ENCODE measurements around the gene PCDHGA3. TPM values are rescaled to one million over a fixed set of nuclear protein-coding genes. Genes with fewer than 3 reads are reported as not detected.

Gene PCDHGA3
- total and polyA plus RNA-seq, 2 experiments from 2014 or later: 0.63 to 0.90 TPM

DNA sequence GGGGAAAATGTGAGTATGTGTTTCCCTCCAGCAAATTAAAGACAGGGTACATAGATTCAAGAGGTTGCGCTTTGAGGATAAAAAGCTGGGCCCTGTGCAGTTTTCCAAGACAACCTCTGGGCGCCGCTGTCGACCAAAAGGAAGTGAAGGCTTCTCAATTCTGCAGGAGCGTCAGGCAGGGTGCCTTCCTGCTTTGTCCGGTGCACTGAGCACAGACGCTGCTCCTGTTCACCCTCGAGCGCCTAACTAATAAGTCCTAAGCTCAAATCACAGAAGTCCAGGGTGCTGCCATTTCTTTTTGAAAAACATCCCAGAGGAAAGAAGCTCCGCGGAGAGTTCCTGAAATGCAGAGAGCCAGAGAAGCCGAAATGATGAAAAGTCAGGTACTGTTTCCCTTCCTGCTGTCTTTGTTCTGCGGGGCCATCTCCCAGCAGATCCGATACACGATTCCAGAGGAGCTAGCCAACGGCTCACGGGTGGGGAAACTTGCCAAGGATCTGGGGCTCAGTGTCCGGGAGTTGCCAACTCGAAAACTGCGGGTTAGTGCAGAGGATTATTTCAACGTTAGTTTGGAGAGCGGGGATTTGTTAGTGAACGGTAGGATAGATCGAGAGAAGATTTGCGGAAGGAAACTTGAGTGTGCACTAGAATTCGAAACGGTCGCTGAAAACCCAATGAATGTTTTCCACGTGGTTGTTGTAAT, 6.4 kb downstream of the PCDHGA3 start, which contains the start of gene PCDHGB1 (continued):
- TF ChIP-seq, protein P1, sequence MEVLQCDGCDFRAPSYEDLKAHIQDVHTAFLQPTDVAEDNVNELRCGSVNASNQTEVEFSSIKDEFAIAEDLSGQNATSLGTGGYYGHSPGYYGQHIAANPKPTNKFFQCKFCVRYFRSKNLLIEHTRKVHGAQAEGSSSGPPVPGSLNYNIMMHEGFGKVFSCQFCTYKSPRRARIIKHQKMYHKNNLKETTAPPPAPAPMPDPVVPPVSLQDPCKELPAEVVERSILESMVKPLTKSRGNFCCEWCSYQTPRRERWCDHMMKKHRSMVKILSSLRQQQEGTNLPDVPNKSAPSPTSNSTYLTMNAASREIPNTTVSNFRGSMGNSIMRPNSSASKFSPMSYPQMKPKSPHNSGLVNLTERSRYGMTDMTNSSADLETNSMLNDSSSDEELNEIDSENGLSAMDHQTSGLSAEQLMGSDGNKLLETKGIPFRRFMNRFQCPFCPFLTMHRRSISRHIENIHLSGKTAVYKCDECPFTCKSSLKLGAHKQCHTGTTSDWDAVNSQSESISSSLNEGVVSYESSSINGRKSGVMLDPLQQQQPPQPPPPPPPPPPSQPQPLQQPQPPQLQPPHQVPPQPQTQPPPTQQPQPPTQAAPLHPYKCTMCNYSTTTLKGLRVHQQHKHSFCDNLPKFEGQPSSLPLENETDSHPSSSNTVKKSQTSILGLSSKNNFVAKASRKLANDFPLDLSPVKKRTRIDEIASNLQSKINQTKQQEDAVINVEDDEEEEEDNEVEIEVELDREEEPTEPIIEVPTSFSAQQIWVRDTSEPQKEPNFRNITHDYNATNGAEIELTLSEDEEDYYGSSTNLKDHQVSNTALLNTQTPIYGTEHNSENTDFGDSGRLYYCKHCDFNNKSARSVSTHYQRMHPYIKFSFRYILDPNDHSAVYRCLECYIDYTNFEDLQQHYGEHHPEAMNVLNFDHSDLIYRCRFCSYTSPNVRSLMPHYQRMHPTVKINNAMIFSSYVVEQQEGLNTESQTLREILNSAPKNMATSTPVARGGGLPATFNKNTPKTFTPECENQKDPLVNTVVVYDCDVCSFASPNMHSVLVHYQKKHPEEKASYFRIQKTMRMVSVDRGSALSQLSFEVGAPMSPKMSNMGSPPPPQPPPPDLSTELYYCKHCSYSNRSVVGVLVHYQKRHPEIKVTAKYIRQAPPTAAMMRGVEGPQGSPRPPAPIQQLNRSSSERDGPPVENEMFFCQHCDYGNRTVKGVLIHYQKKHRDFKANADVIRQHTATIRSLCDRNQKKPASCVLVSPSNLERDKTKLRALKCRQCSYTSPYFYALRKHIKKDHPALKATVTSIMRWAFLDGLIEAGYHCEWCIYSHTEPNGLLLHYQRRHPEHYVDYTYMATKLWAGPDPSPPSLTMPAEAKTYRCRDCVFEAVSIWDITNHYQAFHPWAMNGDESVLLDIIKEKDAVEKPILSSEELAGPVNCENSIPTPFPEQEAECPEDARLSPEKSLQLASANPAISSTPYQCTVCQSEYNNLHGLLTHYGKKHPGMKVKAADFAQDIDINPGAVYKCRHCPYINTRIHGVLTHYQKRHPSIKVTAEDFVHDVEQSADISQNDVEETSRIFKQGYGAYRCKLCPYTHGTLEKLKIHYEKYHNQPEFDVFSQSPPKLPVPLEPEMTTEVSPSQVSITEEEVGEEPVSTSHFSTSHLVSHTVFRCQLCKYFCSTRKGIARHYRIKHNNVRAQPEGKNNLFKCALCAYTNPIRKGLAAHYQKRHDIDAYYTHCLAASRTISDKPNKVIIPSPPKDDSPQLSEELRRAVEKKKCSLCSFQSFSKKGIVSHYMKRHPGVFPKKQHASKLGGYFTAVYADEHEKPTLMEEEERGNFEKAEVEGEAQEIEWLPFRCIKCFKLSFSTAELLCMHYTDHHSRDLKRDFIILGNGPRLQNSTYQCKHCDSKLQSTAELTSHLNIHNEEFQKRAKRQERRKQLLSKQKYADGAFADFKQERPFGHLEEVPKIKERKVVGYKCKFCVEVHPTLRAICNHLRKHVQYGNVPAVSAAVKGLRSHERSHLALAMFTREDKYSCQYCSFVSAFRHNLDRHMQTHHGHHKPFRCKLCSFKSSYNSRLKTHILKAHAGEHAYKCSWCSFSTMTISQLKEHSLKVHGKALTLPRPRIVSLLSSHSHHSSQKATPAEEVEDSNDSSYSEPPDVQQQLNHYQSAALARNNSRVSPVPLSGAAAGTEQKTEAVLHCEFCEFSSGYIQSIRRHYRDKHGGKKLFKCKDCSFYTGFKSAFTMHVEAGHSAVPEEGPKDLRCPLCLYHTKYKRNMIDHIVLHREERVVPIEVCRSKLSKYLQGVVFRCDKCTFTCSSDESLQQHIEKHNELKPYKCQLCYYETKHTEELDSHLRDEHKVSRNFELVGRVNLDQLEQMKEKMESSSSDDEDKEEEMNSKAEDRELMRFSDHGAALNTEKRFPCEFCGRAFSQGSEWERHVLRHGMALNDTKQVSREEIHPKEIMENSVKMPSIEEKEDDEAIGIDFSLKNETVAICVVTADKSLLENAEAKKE (CRISPR knock-in tag; IDR thresholded peaks at IDR 0.05): no peak
- TF ChIP-seq EZH2phosphoT487 (IDR thresholded peaks at IDR 0.05; ENCODE audit: unreplicated experiment): no peak
- TF ChIP-seq, protein P2, sequence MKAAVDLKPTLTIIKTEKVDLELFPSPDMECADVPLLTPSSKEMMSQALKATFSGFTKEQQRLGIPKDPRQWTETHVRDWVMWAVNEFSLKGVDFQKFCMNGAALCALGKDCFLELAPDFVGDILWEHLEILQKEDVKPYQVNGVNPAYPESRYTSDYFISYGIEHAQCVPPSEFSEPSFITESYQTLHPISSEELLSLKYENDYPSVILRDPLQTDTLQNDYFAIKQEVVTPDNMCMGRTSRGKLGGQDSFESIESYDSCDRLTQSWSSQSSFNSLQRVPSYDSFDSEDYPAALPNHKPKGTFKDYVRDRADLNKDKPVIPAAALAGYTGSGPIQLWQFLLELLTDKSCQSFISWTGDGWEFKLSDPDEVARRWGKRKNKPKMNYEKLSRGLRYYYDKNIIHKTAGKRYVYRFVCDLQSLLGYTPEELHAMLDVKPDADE (IDR thresholded peaks at IDR 0.05): no peak
- no peak for TF ChIP-seq CREB1 (CRISPR knock-in tag; IDR thresholded peaks at IDR 0.05; ENCODE audit: low read depth)
- TF ChIP-seq STAT1 (IDR thresholded peaks at IDR 0.05; ENCODE audit: unreplicated experiment): no peak
- TF ChIP-seq POLR2AphosphoS5 (IDR thresholded peaks at IDR 0.05; ENCODE audit: low read depth): peak; percentile 53
- no peak for TF ChIP-seq NANOG (IDR thresholded peaks at IDR 0.05; ENCODE audit: borderline replicate concordance)

DNA sequence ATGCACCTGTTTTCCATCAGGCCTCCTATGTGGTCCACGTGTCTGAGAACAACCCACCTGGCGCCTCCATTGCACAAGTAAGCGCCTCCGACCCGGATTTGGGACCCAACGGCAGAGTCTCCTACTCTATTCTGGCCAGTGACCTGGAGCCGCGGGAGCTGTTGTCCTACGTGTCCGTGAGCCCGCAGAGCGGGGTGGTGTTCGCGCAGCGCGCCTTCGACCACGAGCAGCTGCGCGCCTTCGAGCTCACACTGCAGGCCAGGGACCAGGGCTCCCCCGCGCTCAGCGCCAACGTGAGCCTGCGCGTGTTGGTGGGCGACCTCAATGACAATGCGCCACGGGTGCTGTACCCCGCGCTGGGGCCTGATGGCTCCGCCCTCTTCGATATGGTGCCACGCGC, 8.0 kb downstream of the PCDHGA3 start:
- H3K27ac Mint-ChIP-seq: no peak overlapping the region
- peaks cover 9% of the 10 kb centered on the region for H3K27me3 Mint-ChIP-seq (ENCODE audit: insufficient read depth, low read depth, poor library complexity)
- no peak overlapping the region for H3K4me2 ChIP-seq
- H3K4me3 Mint-ChIP-seq: no peak overlapping the region
- H3K4me3 ChIP-seq: no peak overlapping the region
- no peak for ATAC-seq
- no peaks in the 10 kb centered on the region for H3K36me3 ChIP-seq (ENCODE audit: insufficient read depth)
- no peaks in the 10 kb centered on the region for H3K4me1 ChIP-seq (ENCODE audit: insufficient read depth)
- H3K4me1 Mint-ChIP-seq: peaks cover 2% of the 10 kb centered on the region; the same call in 2 of the 3 replicates
- peaks cover 67% of the 10 kb centered on the region for H3K9me3 Mint-ChIP-seq
- H3K27me3 ChIP-seq (ENCODE audit: insufficient read depth): no peaks in the 10 kb centered on the region
- H3K36me3 Mint-ChIP-seq (ENCODE audit: low read depth): peaks cover 60% of the 10 kb centered on the region
- H3K27ac ChIP-seq (ENCODE audit: low read depth): no peak overlapping the region
- DNase-seq (ENCODE audit: low spot score): no peak
- no peaks in the 10 kb centered on the region for H3K9me2 ChIP-seq (ENCODE audit: insufficient read depth)
- no peaks in the 10 kb centered on the region for H4K20me1 ChIP-seq (replicated peaks; ENCODE audit: insufficient read depth)
- 0 out of 2 replicates have a peak, but pooled peaks cover 3% of the 10 kb centered on the region for H3F3A ChIP-seq (replicated peaks; ENCODE audit: low read depth)
- H3K79me2 ChIP-seq (replicated peaks; ENCODE audit: insufficient read depth): no peaks in the 10 kb centered on the region
- H2AFZ ChIP-seq: no peak overlapping the region
- TF ChIP-seq STAT1 (IDR thresholded peaks at IDR 0.05; ENCODE audit: unreplicated experiment): no peak
- TF ChIP-seq, protein P1 (CRISPR knock-in tag; IDR thresholded peaks at IDR 0.05): no peak

Measured in GM23338 (cell line).